NCI-H1694 (cell line): ENCODE results near the gene ZNF687.

Experiments
- DNase-seq: peaks from one replicate; lab custom pipeline; 2025; lab: John Stamatoyannopoulos, UW

The ZNF687 gene

DNA sequence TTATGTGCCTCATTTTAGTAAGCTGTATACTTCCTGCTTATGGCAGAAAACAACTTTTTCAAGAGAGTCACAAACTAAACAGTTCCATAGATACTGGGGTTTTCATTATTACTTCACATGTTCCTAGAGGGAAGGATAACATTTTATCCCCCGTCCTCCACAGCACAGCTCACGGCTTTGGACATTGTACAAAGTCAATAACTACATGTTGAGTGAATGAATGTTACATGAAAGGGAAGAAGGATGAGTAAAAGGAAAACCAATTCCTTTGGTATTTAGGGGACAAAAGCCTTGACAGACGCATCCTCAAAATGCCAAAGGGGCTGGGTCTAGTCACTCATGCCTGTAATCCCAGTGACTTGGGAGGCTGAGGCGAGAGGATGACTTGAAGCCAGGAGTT, 30.3 kb downstream of the ZNF687 start:
- no peak for DNase-seq

DNA sequence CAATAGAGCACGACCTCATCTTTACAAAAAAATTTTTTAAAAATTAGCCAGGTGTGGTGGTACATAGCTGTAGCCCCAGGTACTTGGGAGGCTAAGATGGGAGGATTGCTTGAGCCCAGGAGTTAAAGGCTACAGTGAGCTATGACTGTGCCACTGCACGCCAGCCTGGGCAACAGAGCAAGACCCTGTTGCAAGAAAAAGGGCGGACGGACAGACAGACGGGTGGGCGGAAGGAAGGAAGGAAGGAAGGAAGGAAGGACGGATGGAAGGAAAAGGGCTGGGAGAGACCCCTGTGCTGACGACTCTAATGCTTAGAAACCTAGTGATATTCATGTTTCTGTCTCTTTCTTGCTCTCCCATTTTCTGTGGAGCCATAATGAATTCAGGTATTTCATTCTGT, 30.7 kb downstream of the ZNF687 start:
- no peak for DNase-seq

DNA sequence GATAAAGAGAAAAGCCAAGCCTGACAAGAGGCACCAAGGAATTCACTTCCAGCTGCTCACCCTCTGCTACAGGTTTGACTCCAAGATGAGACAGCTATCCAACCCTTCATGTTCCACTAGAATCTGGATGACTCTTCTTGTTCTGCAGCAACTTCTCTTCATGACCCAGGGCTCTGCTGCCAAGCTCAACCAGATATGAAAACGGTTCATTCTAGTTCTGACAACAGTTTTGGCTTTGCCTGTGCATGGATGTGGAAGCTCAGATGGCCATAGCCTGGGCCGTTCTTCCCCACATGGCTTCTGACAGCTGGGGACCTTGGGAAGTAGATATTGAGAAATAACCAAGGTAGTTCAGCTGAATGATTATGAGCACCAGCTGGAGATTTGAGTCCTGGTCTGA, 31.4 kb downstream of the ZNF687 start:
- DNase-seq, result no peak

DNA sequence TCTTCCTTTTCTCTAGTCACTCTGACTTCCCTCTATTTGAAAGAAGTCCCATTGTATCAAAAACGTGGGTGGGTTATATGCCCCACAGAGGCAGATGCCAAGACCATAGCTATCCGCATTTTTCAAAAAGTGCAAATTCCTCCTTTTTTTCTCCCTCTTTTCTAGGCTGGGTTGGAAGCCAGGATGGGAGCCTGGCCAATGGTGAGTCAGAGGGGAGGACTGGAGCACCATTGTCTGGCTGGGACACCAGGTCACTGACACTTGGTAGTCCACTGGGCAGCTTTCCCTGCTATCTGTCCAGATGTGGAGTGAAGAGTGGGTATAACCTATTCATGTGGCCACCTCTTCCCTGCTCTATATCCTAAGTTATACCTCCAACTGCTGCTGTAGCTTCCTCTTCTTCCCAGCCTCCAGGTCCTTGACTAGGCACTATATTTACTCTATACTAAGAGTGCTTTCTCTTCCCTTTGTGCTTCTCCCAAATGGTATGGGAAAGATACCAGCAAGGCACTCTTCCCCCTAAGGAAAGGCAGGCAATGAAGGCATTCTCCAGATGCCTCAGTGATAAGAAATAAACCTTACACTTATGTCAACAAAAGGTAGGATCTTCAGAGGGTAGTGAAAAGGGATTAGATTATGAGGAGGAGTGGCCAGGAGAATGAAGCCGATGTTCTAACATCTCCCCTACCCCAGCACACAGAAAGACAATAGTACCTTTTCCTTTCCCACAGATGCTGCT, 32.2 kb downstream of the ZNF687 start:
- DNase-seq, result no peak

DNA sequence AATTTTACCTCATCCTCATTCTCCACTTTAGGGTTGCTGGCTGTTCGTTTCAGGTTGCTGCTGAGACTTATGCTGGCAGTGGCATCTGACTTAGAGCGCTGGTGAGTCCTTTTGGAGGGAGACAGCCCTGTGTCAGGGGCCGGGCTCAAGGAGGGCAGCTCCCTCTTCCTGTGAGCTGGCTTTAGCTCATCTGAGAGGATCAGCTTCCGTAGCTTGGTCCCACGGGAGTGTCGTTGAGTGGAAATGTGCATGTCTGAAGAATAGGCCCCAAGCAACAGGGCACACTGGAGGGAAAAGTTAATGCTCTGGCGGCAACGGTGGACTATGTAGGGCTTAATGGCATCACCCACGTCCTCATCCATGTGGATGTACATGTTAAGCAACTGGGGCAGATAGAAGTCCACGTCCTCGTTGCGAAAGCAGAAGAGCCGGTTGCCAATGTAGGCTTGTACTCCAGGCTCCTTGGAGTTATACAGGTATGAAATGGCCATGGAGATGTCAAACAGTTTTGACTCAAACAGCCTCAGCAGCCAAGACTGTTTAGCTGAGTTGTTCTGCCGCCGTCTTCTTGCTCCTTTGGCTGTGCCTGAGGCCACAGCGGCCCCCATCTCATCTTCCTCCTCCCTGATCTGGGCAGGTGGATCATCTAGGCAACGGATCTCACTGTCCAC, 33.6 kb downstream of the ZNF687 start:
- DNase-seq, result no peak

DNA sequence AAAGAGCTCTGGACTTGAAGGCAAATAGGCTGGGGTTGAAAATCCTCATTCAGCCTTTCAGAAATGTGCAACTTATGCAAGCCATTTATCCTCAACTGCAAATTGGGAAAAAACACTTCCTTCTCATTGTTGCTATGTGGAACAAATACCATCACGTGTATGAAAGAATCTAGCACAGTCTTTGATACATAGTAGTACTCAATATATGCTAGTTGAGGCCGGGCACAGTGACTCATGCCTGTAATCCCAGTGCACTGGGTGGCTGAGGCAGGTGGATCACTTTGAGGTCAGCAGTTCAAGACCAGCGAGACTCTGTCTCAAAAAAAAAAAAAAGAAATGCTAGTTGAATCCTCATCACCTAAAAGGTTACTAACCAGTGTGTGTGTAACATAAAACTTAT, 36.9 kb downstream of the ZNF687 start:
- no peak for DNase-seq

DNA sequence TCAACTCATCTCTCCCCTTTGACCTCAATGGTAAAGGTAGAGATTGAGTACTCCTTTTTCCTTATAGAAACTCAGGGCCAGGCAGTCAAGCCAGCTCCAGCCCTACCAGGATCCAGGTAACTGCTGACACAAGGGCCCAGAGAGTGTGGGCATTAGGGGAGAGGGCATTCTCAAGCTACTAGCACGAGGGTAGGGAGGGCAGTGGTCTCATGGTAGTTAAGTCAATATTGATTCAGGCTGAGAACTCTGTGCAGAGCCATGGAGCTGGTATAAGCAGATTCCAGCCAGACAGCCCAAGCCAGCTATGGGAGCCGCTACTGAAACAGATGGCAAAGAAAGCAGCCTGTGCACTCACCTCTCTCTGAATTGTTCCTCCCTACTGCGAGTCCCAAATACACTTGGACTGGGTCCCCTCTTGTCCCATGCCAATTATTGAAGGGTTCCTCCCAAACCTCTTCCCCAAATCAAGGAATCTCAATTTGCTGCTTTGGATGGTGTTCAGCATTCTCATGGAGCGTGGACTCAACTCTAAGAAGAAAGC, 42.4 kb downstream of the ZNF687 start:
- DNase-seq, result no peak

DNA sequence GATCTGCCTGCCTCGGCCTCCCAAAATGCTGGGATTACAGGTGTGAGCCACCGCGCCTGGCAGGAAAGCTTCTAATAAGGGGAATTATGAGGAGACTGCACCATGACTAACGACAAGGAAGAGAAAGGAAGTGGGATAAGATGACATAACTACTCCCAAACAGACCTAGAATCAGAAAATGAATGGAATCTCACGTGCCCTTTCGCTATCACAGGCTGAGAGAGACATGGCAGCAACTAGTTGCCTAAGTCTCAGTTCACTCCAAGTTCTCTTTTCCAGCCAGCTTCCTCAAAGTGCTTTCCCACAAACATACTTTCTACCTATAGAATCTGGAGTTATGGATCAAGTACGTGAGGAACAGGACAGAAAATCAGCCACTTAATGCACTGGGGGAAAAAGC, 43.1 kb downstream of the ZNF687 start:
- no peak for DNase-seq

DNA sequence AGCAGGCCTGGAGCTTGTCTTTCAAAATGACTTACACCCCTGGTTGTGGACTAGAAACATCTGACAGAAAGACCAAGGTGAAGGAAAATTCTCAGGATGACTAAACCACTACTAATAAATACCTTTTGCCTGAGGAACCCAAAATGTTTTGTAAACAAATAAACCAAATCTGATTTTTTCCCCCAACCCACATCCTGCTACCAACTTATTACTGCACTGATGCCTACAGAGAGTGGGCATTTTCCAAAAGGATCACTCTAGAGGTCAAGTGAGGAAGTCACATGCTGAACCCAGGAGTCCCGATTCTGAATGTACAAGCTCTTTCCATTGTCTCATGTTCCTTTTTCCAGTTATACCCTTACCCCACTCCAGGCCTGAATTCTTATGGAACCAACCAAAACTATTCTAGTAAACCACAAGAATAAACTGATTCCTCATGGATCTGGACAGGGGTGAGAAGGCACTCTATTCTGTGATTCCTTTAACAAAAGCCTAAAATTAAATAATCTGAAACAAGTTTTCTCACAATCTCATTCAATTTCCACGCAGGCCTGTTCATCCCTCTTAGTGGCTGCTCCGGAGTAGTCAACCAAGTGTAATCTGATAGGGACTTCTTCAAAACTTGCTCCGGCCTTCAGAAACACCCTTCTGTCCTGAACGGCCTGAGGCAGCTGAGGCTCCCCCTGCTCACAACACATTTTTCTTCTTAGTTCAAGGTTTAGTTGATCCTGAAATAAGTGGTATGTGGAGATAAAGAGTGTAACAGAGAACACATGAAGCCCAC, 43.7 kb downstream of the ZNF687 start:
- no peak for DNase-seq

DNA sequence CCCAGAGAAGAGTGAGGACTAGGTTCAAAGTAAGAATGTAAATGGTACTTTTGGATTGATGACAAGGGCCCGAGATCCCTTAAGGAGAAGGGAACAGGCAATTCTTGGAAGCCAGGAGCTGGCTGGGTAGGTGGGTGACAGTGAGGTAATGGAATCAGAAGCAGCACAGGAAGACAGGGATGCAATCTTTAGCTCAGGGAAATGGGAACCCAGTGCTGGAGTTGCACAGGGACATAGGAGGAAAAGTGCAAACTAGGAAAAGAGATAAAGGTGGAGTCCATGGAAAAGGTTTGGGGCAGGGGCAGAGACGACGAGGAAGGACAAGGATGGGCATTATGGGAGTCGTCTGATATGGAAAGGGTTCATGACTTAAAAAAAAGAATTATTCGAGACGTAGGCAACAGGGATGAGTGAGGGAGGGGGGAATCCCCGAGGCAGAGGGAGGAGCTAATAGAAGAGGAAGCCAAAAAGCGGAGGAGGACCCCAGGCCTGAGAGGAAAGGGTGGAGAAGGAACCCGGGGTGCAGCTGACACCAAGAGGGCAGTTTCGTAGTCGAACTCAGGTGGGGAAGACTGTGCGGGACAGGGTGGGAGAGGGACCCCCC, 44.6 kb downstream of the ZNF687 start:
- DNase-seq, result no peak

DNA sequence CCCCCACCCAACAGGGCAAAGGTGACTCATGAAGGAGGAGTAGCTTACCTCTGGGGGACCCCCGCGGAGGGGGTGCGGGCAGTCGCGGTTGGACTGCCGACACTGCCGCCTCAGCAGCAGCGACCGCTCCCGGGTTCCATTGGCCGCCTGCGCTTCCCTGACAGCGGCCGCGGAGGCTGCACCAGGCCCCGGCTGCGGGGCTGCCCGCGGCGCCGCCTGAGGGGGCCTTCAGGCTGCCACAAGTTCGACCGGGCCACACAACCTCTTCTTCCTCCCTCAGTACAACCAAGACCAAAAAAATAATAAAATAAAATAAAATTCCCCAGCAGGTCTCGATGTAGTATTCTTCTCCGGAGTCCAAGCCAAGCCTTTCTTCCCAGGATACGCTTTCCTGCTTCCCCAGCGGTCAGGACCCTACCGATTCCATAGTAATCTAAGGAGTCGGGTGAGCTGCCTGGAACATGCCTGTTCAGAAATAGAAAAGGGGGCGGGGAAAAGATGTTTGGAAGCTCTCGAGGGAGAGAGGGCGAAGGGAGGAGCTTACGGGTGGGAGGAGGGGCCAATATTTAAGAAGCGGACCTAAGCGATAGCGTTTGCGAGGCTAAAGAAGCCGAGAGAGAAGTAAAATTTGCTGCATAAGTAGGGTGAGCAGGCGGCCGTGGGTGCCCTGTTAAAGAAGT, 45.3 kb downstream of the ZNF687 start, which contains the start of gene PI4KB:
Gene PI4KB (minus strand): TSS at position 194 of the 680 bp plus-strand sequence. CDS start 10,935 bp downstream, outside the sequence.
- DNase-seq, result peak; percentile 99

DNA sequence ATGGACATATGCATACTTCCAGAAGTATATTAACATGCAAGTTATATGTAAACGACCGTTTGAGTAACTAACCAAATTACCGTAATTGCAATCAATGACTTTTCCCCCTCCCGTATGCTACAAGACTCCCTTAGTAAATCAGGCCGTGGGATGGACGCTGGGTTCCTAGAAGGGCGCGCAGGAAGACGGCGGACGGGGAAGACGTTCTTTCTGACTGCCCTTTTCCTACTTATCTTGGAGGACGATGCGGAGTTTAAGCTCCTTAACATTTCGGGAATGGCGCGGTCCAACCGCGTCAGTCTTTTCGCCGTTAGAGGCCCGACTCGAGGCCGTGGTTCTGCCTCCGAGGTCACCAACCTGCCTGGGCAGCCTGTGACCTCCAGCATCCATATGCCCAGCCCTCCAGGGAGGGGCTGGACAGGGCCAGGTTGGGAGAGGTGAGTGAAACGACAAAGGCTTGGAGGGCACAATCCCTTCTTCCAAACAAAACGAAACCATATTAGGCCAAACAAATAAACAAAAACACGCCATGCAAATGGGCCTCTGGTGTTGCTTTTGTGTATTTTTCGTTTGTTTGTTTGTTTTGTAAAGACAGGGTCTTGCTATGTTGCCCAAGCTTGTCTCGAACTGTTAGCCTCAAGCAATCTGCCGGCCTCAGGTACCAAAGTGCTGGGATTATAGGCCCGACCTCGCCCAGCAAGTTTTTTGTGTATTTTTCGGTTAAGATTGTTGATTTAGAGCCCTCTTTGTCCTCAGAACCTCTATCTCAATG, 46.0 kb downstream of the ZNF687 start:
- DNase-seq, result no peak

DNA sequence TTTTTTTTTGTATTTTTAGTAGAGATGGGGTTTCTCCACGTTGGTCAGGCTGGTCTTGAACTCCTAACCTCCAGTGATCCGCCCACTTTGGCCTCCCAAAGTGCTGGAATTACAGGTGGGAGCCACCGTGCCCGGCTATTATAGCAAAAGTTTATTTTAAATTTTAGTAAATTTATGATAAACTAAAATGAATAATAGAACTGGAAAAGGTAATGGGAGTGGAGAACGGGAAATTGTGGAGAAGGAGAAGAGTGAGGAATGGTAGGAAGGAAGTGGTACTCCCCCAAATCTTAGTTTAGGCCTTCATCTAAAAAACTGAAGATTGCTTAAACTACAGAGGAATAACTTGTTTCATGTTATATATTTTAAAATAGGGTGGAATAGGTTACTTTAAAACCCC, 52.7 kb downstream of the ZNF687 start:
- no peak for DNase-seq

DNA sequence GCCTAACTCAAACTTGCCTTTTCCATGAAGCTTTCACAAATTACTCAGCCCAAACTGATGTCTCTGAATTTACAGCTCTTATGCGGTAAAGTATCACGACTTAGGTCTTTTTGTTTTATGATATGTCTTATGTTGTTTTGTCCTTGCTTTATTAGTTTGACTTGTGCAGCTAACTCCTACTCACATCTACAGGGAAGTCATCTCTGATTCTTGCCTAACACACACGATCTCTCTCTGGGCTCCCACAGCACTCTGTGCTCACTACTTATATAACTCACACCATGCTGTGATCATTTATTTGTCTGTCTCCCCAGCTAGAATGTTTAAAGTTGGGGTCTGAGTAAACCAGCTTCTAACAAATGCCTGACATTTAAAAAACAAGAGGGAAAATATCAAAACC, 54.5 kb downstream of the ZNF687 start:
- no peak for DNase-seq

DNA sequence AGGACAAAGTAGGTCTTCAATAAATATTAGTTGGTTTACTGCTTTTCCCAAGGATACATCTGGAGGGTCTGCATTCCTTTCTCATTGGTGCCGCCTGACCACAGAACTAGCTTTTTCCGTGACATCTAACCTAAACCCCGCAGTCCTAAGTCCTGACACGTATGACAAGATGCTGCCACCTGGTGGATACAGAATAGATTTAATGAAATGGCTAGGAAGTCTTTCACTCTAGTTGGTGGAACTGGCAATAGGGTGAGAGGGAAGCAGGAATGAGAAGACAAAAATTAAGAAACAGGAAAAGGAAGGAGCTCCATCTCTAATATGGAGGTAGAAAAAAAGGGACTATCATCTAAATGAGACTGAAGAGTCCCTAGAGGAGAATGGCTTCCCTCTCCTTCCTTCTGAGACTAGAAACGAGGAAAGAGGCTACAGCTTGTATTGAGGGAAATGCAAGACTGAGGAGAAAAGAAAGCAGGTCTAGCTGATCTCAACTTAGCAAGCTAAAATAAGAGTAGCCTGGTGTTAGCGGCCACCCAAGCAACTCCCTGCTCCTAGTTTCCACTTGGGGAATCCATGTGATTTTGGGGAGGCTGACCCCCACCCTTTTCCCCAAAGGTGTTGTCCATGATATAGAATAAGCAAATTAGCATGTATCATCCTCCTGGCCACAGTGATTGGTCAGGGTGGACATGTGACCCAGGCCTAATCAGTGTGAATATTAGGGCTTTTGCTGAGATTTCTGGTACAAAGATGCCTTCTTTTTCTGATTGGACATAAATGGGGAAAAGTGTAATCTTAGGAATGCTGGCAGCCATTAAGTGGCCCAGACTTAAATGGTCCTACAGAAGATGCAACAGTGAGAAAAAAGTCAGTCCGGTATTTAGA, 59.0 kb downstream of the ZNF687 start:
- peak; percentile 93 for DNase-seq
